ENCODE measurements around the gene SREBF2. TPM values are rescaled to one million over a fixed set of nuclear protein-coding genes. Genes with fewer than 3 reads are reported as not detected.

SREBF2 gene
- total RNA-seq, 1 experiment from 2014 or later = 129 TPM

DNA sequence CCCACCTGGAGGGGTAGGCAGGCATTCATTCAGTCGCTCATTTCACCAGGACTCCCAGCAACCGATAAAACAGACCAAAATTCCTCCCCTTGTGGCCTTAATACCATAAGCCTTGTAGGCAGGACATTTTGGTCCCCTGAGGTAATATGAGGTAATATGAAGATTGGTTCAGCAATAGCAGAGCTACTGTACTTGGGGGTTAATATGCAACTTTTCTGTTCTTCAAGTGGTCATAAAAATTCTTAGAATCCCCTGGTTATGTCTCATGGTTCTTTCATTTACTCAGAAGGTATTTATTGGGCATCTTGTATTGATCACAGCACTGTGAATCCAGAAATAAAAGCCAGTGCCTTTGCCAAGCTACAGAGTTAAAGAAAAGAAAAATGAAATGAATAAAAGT lies 52.2 kb downstream of the SREBF2 start:
- POLR2A ChIA-PET = no interaction called here
- TF ChIP-seq CTCF (IDR thresholded peaks at IDR 0.05 in 2 of 3, conservative IDR thresholded peaks at IDR 0.05 in 1 of 3; ENCODE audit: borderline replicate concordance in 1 of 3, insufficient read depth in 1 of 3, low read depth in 2 of 3, low read length in 2 of 3) = no peak
- no peak for TF ChIP-seq SIN3A (IDR thresholded peaks at IDR 0.05; ENCODE audit: low read depth)
- TF ChIP-seq ZNF274 (IDR thresholded peaks at IDR 0.05; ENCODE audit: low read depth, low read length) = no peak
- TF ChIP-seq ZBTB33 (IDR thresholded peaks at IDR 0.05; ENCODE audit: extremely low read depth, insufficient replicate concordance, low read length) = no peak
- no peak for TF ChIP-seq EZH2phosphoT487 (IDR thresholded peaks at IDR 0.05; ENCODE audit: borderline replicate concordance)
- TF ChIP-seq JUND (IDR thresholded peaks at IDR 0.05) = no peak
- TF ChIP-seq SRF (IDR thresholded peaks at IDR 0.05; ENCODE audit: low read depth) = no peak
- TF ChIP-seq ZFX (IDR thresholded peaks at IDR 0.05) = no peak
- no peak for TF ChIP-seq EGR1 (IDR thresholded peaks at IDR 0.05; ENCODE audit: low read depth)
- no peak for DNase-seq (ENCODE audit: low read depth, low spot score)

More for the DNA sequence above, 52.2 kb downstream of the SREBF2 start:
- no peak overlapping the region for H3K9ac ChIP-seq (ENCODE audit: low read length)
- no peak overlapping the region for H2AFZ ChIP-seq (ENCODE audit: low read depth, low read length, poor library complexity, severe bottlenecking)
- no TSS peak for BruUV-seq (replicated peaks)
- H3K9me2 ChIP-seq (ENCODE audit: insufficient read depth) = no peaks in the 10 kb centered on the region
- no peaks in the 10 kb centered on the region for H3K9me3 ChIP-seq (ENCODE audit: control insufficient read depth in 1 of 2, insufficient read depth in 1 of 2, low read depth in 1 of 2, low read length in 2 of 2)
- H4K20me1 ChIP-seq (ENCODE audit: insufficient read depth) = no peaks in the 10 kb centered on the region
- RAD21 ChIA-PET (ENCODE audit: low non-redundant PET in 1 of 2, low total read pairs in 2 of 2, uncharacterized antibody in 2 of 2, unreplicated experiment in 2 of 2) = no interaction called here
- no peak overlapping the region for H3K27ac ChIP-seq (ENCODE audit: low read depth, low read length)
- H3K4me1 ChIP-seq (ENCODE audit: control insufficient read depth in 1 of 2, insufficient read depth in 2 of 2, low read length in 2 of 2) = no peaks in the 10 kb centered on the region
- H3K36me3 ChIP-seq (ENCODE audit: control insufficient read depth in 1 of 2, insufficient read depth in 2 of 2, low read length in 2 of 2) = peaks cover 46 to 57% of the 10 kb centered on the region in 2 experiments
- ATAC-seq = no peak
- CTCF ChIA-PET = no interaction called here
- no peaks in the 10 kb centered on the region for H3K79me2 ChIP-seq (ENCODE audit: insufficient read depth, low read length)
- H3K4me2 ChIP-seq (ENCODE audit: low read length) = no peak overlapping the region
- no peaks in the 10 kb centered on the region for H3K27me3 ChIP-seq (ENCODE audit: insufficient read depth, low read length)
- intact Hi-C loops (cut with micrococcal nuclease) = no loop called here
- no peak overlapping the region for H3K4me3 ChIP-seq (replicated peaks in 1 of 2; ENCODE audit: low read depth in 1 of 2, low read length in 2 of 2)
